ENCODE data around the gene PECR. TPM values are rescaled to one million over a fixed set of nuclear protein-coding genes. Genes with fewer than 3 reads are reported as not detected.

Gene PECR
- polyA plus RNA-seq, 1 donor from 2014 or later: 18.6 TPM

- Mint-ChIP-seq H3K36me3 (peaks cover 11% of the 10 kb centered on the region), H3K4me1 (peaks cover 0 to 1% (median 0%) of the 10 kb centered on the region in 3 donors), H3K27me3 (no peaks in the 10 kb centered on the region), H3K27ac (no peak overlapping the region), H3K9me3 (no peaks in the 10 kb centered on the region), H3K4me3 (no peak overlapping the region)
Measured at GRCh38 chr2:216044883-216045486, 36.6 kb downstream of the PECR start.

GRCh38 chr2:216043949-216044348, 37.7 kb downstream of the PECR start:
- H3K4me3 Mint-ChIP-seq: no peak overlapping the region
- H3K9me3 Mint-ChIP-seq: no peaks in the 10 kb centered on the region
- no peaks in the 10 kb centered on the region for H3K4me1 Mint-ChIP-seq
- no peaks in the 10 kb centered on the region for H3K27me3 Mint-ChIP-seq
- peak overlapping the region in 1 of 3 donors; percentile 73 for H3K27ac Mint-ChIP-seq
- peaks cover 13% of the 10 kb centered on the region for H3K36me3 Mint-ChIP-seq

GRCh38 chr2:216041438-216041837, 40.2 kb downstream of the PECR start:
- no peaks in the 10 kb centered on the region for H3K4me1 Mint-ChIP-seq
- peaks cover 13% of the 10 kb centered on the region for H3K36me3 Mint-ChIP-seq

GRCh38 chr2:216039918-216040317, 41.7 kb downstream of the PECR start:
- Mint-ChIP-seq H3K4me3 (no peak overlapping the region), H3K27me3 (no peaks in the 10 kb centered on the region), H3K4me1 (no peaks in the 10 kb centered on the region), H3K36me3 (peaks cover 13% of the 10 kb centered on the region), H3K27ac (no peak overlapping the region), H3K9me3 (no peaks in the 10 kb centered on the region)

More at GRCh38 chr2:216041438-216041837, 40.2 kb downstream of the PECR start:
- H3K27me3 Mint-ChIP-seq: no peaks in the 10 kb centered on the region
- H3K27ac Mint-ChIP-seq: no peak overlapping the region
- H3K4me3 Mint-ChIP-seq: no peak overlapping the region
- H3K9me3 Mint-ChIP-seq: no peaks in the 10 kb centered on the region

- no peaks in the 10 kb centered on the region for H3K36me3 Mint-ChIP-seq
- H3K4me3 Mint-ChIP-seq: no peak overlapping the region
- no peaks in the 10 kb centered on the region for H3K27me3 Mint-ChIP-seq
- H3K27ac Mint-ChIP-seq: peak overlapping the region in 1 of 3 donors; percentile 21
- no peaks in the 10 kb centered on the region for H3K9me3 Mint-ChIP-seq
- H3K4me1 Mint-ChIP-seq: peaks cover 4 to 14% (median 8%) of the 10 kb centered on the region in 3 donors
Measured at GRCh38 chr2:216034065-216034464, 47.5 kb downstream of the PECR start.

- Mint-ChIP-seq H3K9me3 (no peaks in the 10 kb centered on the region), H3K27ac (peak overlapping the region in 1 of 3 donors; percentile 23), H3K4me1 (peaks cover 4 to 14% (median 8%) of the 10 kb centered on the region in 3 donors), H3K36me3 (no peaks in the 10 kb centered on the region), H3K27me3 (no peaks in the 10 kb centered on the region), H3K4me3 (no peak overlapping the region)
Measured at GRCh38 chr2:216033403-216033802, 48.2 kb downstream of the PECR start.

GRCh38 chr2:216031960-216032689, 49.5 kb downstream of the PECR start:
- peaks cover 4 to 14% (median 8%) of the 10 kb centered on the region in 3 donors for H3K4me1 Mint-ChIP-seq
- no peaks in the 10 kb centered on the region for H3K36me3 Mint-ChIP-seq
- peak overlapping the region in 1 of 4 donors; percentile 65 for H3K4me3 Mint-ChIP-seq
- H3K27me3 Mint-ChIP-seq: no peaks in the 10 kb centered on the region
- no peak overlapping the region for H3K27ac Mint-ChIP-seq
- no peaks in the 10 kb centered on the region for H3K9me3 Mint-ChIP-seq

GRCh38 chr2:216030216-216030615, 51.4 kb downstream of the PECR start:
- Mint-ChIP-seq H3K4me3 (no peak overlapping the region), H3K9me3 (no peaks in the 10 kb centered on the region), H3K27me3 (no peaks in the 10 kb centered on the region), H3K36me3 (no peaks in the 10 kb centered on the region), H3K4me1 (peaks cover 4 to 14% (median 8%) of the 10 kb centered on the region in 3 donors), H3K27ac (no peak overlapping the region)

GRCh38 chr2:216029416-216030129, 52.0 kb downstream of the PECR start:
- H3K4me1 Mint-ChIP-seq: peaks cover 4 to 16% (median 8%) of the 10 kb centered on the region in 3 donors
- H3K27me3 Mint-ChIP-seq: no peaks in the 10 kb centered on the region
- H3K27ac Mint-ChIP-seq: no peak overlapping the region
- no peaks in the 10 kb centered on the region for H3K9me3 Mint-ChIP-seq
- no peaks in the 10 kb centered on the region for H3K36me3 Mint-ChIP-seq
- H3K4me3 Mint-ChIP-seq: no peak overlapping the region

GRCh38 chr2:216024779-216025336, 56.8 kb downstream of the PECR start:
- no peak overlapping the region for H3K4me3 Mint-ChIP-seq
- no peaks in the 10 kb centered on the region for H3K9me3 Mint-ChIP-seq
- no peak overlapping the region for H3K27ac Mint-ChIP-seq
- H3K4me1 Mint-ChIP-seq: peaks cover 0 to 6% (median 1%) of the 10 kb centered on the region in 3 donors
- H3K36me3 Mint-ChIP-seq: peaks cover 8% of the 10 kb centered on the region
- H3K27me3 Mint-ChIP-seq: no peaks in the 10 kb centered on the region

GRCh38 chr2:216023055-216023648, 58.5 kb downstream of the PECR start:
- Mint-ChIP-seq H3K36me3 (peaks cover 12% of the 10 kb centered on the region), H3K9me3 (no peaks in the 10 kb centered on the region)

GRCh38 chr2:216021768-216022565, 59.6 kb downstream of the PECR start:
- H3K27ac Mint-ChIP-seq: no peak overlapping the region
- H3K27me3 Mint-ChIP-seq: no peaks in the 10 kb centered on the region
- H3K9me3 Mint-ChIP-seq: no peaks in the 10 kb centered on the region
- H3K36me3 Mint-ChIP-seq: peaks cover 15% of the 10 kb centered on the region
- H3K4me3 Mint-ChIP-seq: no peak overlapping the region
- H3K4me1 Mint-ChIP-seq: peaks cover 5 to 13% (median 8%) of the 10 kb centered on the region in 3 donors

More at GRCh38 chr2:216023055-216023648, 58.5 kb downstream of the PECR start:
- Mint-ChIP-seq H3K27ac (no peak overlapping the region), H3K4me1 (peaks cover 0 to 6% (median 1%) of the 10 kb centered on the region in 3 donors), H3K27me3 (no peaks in the 10 kb centered on the region), H3K4me3 (no peak overlapping the region)

GRCh38 chr2:216018709-216019108, 62.9 kb downstream of the PECR start:
- peaks cover 22 to 31% (median 27%) of the 10 kb centered on the region in 3 donors for H3K4me1 Mint-ChIP-seq
- peaks cover 15% of the 10 kb centered on the region for H3K36me3 Mint-ChIP-seq
- no peaks in the 10 kb centered on the region for H3K9me3 Mint-ChIP-seq
- peak overlapping the region in 1 of 3 donors; percentile 21 for H3K27ac Mint-ChIP-seq
- H3K4me3 Mint-ChIP-seq: no peak overlapping the region
- no peaks in the 10 kb centered on the region for H3K27me3 Mint-ChIP-seq

- Mint-ChIP-seq H3K27me3 (no peaks in the 10 kb centered on the region), H3K4me3 (peak overlapping the region in 1 of 4 donors; percentile 6), H3K36me3 (peaks cover 13% of the 10 kb centered on the region), H3K9me3 (no peaks in the 10 kb centered on the region), H3K27ac (peak overlapping the region; percentile 39 to 62 (median 42)), H3K4me1 (peaks cover 25 to 37% (median 34%) of the 10 kb centered on the region in 3 donors)
Measured at GRCh38 chr2:216017365-216017764, 64.2 kb downstream of the PECR start.

All from IgD-negative memory B cell (primary cell).